AG09309 (cell line): ENCODE results near the gene AMPH.

Experiments
- DNase-seq: peaks from one replicate; pipeline ENCODE4 v3.0.0-alpha.2; 2010; ENCODE audit warnings: low read depth
- H3K4me3 ChIP-seq: 2 replicates; pipeline ENCODE4 v1.5.1; 2011; ENCODE audit warnings: mild to moderate bottlenecking, low read depth, low read length, moderate library complexity; ENCODE audit not compliant: control insufficient read depth
- CTCF ChIP-seq: IDR thresholded peaks from 2 replicates; pipeline ENCODE4 v1.5.1; 2011; ENCODE audit warnings: mild to moderate bottlenecking, low read depth, low read length, inconsistent platforms; ENCODE audit not compliant: insufficient read depth, control insufficient read depth; ENCODE audit errors: missing control alignments

Gene AMPH

GRCh38 chr7:38546763-38547162 lies 84.4 kb downstream of the AMPH start:
- H3K4me3 ChIP-seq: no peak overlapping the region
- TF ChIP-seq CTCF: no peak
- no peak for DNase-seq

- no peak for TF ChIP-seq CTCF
- no peak for DNase-seq
- H3K4me3 ChIP-seq: no peak overlapping the region
Observed at GRCh38 chr7:38545977-38546376, 85.2 kb downstream of the AMPH start.

- no peak overlapping the region for H3K4me3 ChIP-seq
- DNase-seq: peak; percentile 42
- TF ChIP-seq CTCF: no peak
Observed at GRCh38 chr7:38542156-38542555, 89.0 kb downstream of the AMPH start.

GRCh38 chr7:38541440-38541839 lies 89.7 kb downstream of the AMPH start:
- no peak for TF ChIP-seq CTCF
- no peak for DNase-seq
- no peak overlapping the region for H3K4me3 ChIP-seq

- H3K4me3 ChIP-seq: no peak overlapping the region
- TF ChIP-seq CTCF: no peak
- no peak for DNase-seq
Observed at GRCh38 chr7:38539477-38540081, 91.6 kb downstream of the AMPH start.

- no peak for DNase-seq
- no peak overlapping the region for H3K4me3 ChIP-seq
- TF ChIP-seq CTCF: no peak
Observed at GRCh38 chr7:38535073-38535472, 96.1 kb downstream of the AMPH start.

GRCh38 chr7:38525857-38526256 lies 105.3 kb downstream of the AMPH start:
- no peak for DNase-seq

More at GRCh38 chr7:38525857-38526256, 105.3 kb downstream of the AMPH start:
- no peak overlapping the region for H3K4me3 ChIP-seq
- no peak for TF ChIP-seq CTCF
